CD4-positive, alpha-beta T cell treated with Interleukin-1 beta for 1 hour (primary cell): ENCODE measurements around the gene UACA.
A peak's percentile ranks its signal among the peaks of the same experiment; 100 is the strongest.

Experiments
- DNase-seq, 2 donors: peaks; one replicate each; pipeline ENCODE4 v3.0.0-alpha.2; 2020 to 2022

Gene UACA

GRCh38 chr15:70659662-70660061 lies 103.7 kb downstream of the UACA start:
- no peak for DNase-seq

- DNase-seq, result no peak
Measured at GRCh38 chr15:70658641-70659040, 104.7 kb downstream of the UACA start.

- no peak for DNase-seq
Measured at GRCh38 chr15:70653426-70653825, 109.9 kb downstream of the UACA start.

- DNase-seq, result no peak
Measured at GRCh38 chr15:70652341-70652740, 111.0 kb downstream of the UACA start.

GRCh38 chr15:70651303-70651845 lies 112.0 kb downstream of the UACA start:
- no peak for DNase-seq

- DNase-seq, result no peak
Measured at GRCh38 chr15:70650567-70651302, 112.6 kb downstream of the UACA start.

- no peak for DNase-seq
Measured at GRCh38 chr15:70647396-70647795, 116.0 kb downstream of the UACA start.

- no peak for DNase-seq
Measured at GRCh38 chr15:70646169-70646568, 117.2 kb downstream of the UACA start.

GRCh38 chr15:70643783-70644125 lies 119.6 kb downstream of the UACA start:
- DNase-seq, result no peak

- no peak for DNase-seq
Measured at GRCh38 chr15:70643106-70643782, 120.1 kb downstream of the UACA start.

- DNase-seq, result no peak
Measured at GRCh38 chr15:70636540-70637165, 126.7 kb downstream of the UACA start.

GRCh38 chr15:70635895-70636294 lies 127.5 kb downstream of the UACA start:
- no peak for DNase-seq

GRCh38 chr15:70633991-70634390 lies 129.4 kb downstream of the UACA start:
- no peak for DNase-seq

GRCh38 chr15:70633103-70633831 lies 130.1 kb downstream of the UACA start:
- no peak for DNase-seq

- no peak for DNase-seq
Measured at GRCh38 chr15:70632491-70633102, 130.8 kb downstream of the UACA start.

GRCh38 chr15:70632079-70632478 lies 131.3 kb downstream of the UACA start:
- DNase-seq, result no peak

GRCh38 chr15:70629735-70630273 lies 133.6 kb downstream of the UACA start:
- no peak for DNase-seq

GRCh38 chr15:70628549-70628896 lies 134.8 kb downstream of the UACA start:
- no peak for DNase-seq

GRCh38 chr15:70627734-70628548 lies 135.4 kb downstream of the UACA start:
- DNase-seq, result no peak

- no peak for DNase-seq
Measured at GRCh38 chr15:70627322-70627721, 136.0 kb downstream of the UACA start.

GRCh38 chr15:70625438-70625837 lies 137.9 kb downstream of the UACA start:
- DNase-seq, result peak in 1 of 2 donors; percentile 3

- DNase-seq, result no peak
Measured at GRCh38 chr15:70625011-70625410, 138.3 kb downstream of the UACA start.
